B cell (primary cell): ENCODE measurements around the gene RBM7. TPM values are rescaled to one million over a fixed set of nuclear protein-coding genes. Genes with fewer than 3 reads are reported as not detected.

Experiments used
- ATAC-seq: fragments of 200-7000 bp; cut with Tn5 transposase; one replicate; pipeline ENCODE4 v1.10.0; 2021; ENCODE audit warnings: low read depth, mild to moderate bottlenecking, moderate number of reproducible peaks, moderate library complexity
- CTCF ChIA-PET: fragments of 350-600 bp; sonication (Branson Sonifier 250); formaldehyde crosslinking; loops from one replicate; lab custom pipeline; 2021; ENCODE audit warnings: antibody characterized with exemption, inconsistent platforms; lab: Charles Lee
- POLR2A ChIA-PET: fragments of 350-600 bp; sonication (Branson Sonifier 250); formaldehyde crosslinking; loops from one replicate; lab custom pipeline; 2021; ENCODE audit warnings: antibody characterized with exemption; lab: Charles Lee
- DNase-seq: peaks from one replicate; pipeline ENCODE4 v3.0.0; 2013
- H2AFZ ChIP-seq: 2 replicates; pipeline ENCODE4 v1.6.1; 2012; ENCODE audit warnings: mild to moderate bottlenecking, low read depth, low read length; ENCODE audit not compliant: insufficient read depth, poor library complexity, severe bottlenecking
- H3K27ac ChIP-seq, 2 donors: 1 replicate in 1 of 2; 2 replicates in 1 of 2; pipeline ENCODE4 v1.5.1; 2012 to 2013; ENCODE audit warnings: low read length in 2 of 2, mild to moderate bottlenecking in 2 of 2, moderate library complexity in 1 of 2
- H3K27me3 ChIP-seq, 4 experiments: fragments of 200-600 bp in 1 of 4; sonication (generic) in 1 of 4; replicated peaks in 1 of 4; 1 replicate in 2 of 4; 2 replicates in 2 of 4; pipeline versions ENCODE4 v1.6.1 to v1.7.0; 2013 to 2016; ENCODE audit warnings: low read length in 3 of 4, mild to moderate bottlenecking in 2 of 4, mixed read lengths in 1 of 4, moderate library complexity in 1 of 4; ENCODE audit not compliant: insufficient read depth in 4 of 4, control insufficient read depth in 3 of 4; ENCODE audit errors: control extremely low read depth in 1 of 4
- H3K36me3 ChIP-seq, 2 experiments: replicated peaks in 1 of 2; 1 replicate in 1 of 2; 2 replicates in 1 of 2; pipeline versions ENCODE4 v1.6.1 to v1.7.1; 2013; ENCODE audit warnings: low read length in 1 of 2; ENCODE audit not compliant: insufficient read depth in 2 of 2, control insufficient read depth in 1 of 2; ENCODE audit errors: control extremely low read depth in 1 of 2, extremely low read depth in 1 of 2
- H3K4me1 ChIP-seq, 2 donors: fragments of 200-600 bp in 1 of 2; sonication (generic) in 1 of 2; 1 replicate in 1 of 2; 2 replicates in 1 of 2; pipeline versions ENCODE4 v1.5.1 to v1.6.1; 2013 to 2017; ENCODE audit warnings: low read length in 2 of 2; ENCODE audit not compliant: control insufficient read depth in 2 of 2, insufficient read depth in 2 of 2
- H3K4me2 ChIP-seq: replicated peaks from 2 replicates; pipeline ENCODE3; 2012; ENCODE audit warnings: mild to moderate bottlenecking, low read depth, low read length; ENCODE audit not compliant: poor library complexity, severe bottlenecking
- H3K4me3 ChIP-seq, 5 experiments: fragments of 200-600 bp in 1 of 5; sonication (generic) in 1 of 5; 1 replicate in 3 of 5; 2 replicates in 2 of 5; pipeline versions ENCODE4 v1.5.1 to v1.7.0; 2011 to 2016; ENCODE audit warnings: low read length in 4 of 5, mild to moderate bottlenecking in 4 of 5, low read depth in 2 of 5, control low read depth in 1 of 5, moderate library complexity in 1 of 5; ENCODE audit not compliant: insufficient read depth in 1 of 5; ENCODE audit errors: control extremely low read depth in 1 of 5, extremely low read depth in 1 of 5
- H3K79me2 ChIP-seq: fragments of 200-600 bp; sonication (generic); one replicate; pipeline ENCODE4 v1.6.0; 2016; ENCODE audit warnings: low read length; ENCODE audit not compliant: control insufficient read depth, insufficient read depth
- H3K9ac ChIP-seq: fragments of 200-600 bp; sonication (generic); 2 replicates; pipeline ENCODE4 v1.6.1; 2017; ENCODE audit warnings: mild to moderate bottlenecking, low read length, moderate library complexity
- H3K9me3 ChIP-seq, 3 donors: one replicate each; pipeline versions ENCODE4 v1.6.1 to v1.7.1; 2013; ENCODE audit warnings: low read length in 2 of 3; ENCODE audit not compliant: control insufficient read depth in 2 of 3, insufficient read depth in 1 of 3; ENCODE audit errors: control extremely low read depth in 1 of 3
- H4K20me1 ChIP-seq: 2 replicates; pipeline ENCODE4 v1.6.0; 2012; ENCODE audit warnings: mild to moderate bottlenecking, low read length; ENCODE audit not compliant: insufficient read depth, control insufficient read depth, poor library complexity, severe bottlenecking
- H3K27ac Mint-ChIP-seq: one replicate; pipeline ENCODE4 v1.8.0; 2021; ENCODE audit warnings: mixed read lengths
- H3K27me3 Mint-ChIP-seq: one replicate; pipeline ENCODE4 v1.8.0; 2021; ENCODE audit warnings: mixed read lengths
- H3K4me1 Mint-ChIP-seq: one replicate; pipeline ENCODE4 v1.8.0; 2021; ENCODE audit warnings: mixed read lengths
- H3K4me3 Mint-ChIP-seq: one replicate; pipeline ENCODE4 v1.8.0; 2021; ENCODE audit warnings: mixed read lengths
- H3K9me3 Mint-ChIP-seq: one replicate; pipeline ENCODE4 v1.8.0; 2022; ENCODE audit warnings: mixed read lengths; ENCODE audit not compliant: insufficient read depth
- EZH2 ChIP-seq: IDR thresholded peaks from 2 replicates; pipeline ENCODE4 v1.6.1; 2012; ENCODE audit warnings: borderline replicate concordance, low read depth, mild to moderate bottlenecking, moderate library complexity, low read length; ENCODE audit not compliant: insufficient read depth, poor library complexity, severe bottlenecking
- WGBS: methylation state at CpG from one replicate; pipeline ENCODE4 v1.1.5; 2013; ENCODE audit warnings: missing lambda C conversion rate; ENCODE audit not compliant: insufficient coverage; 5-methylcytosine and 5-hydroxymethylcytosine counted together
- intact Hi-C: fragments of 100-400 bp; cut with micrococcal nuclease; formaldehyde crosslinking; loops from one replicate; pipeline ENCODE4 v1.10.0; 2022
- polyA plus RNA-seq: library from polyadenylated mRNA; depleted of rRNA; stranded (reverse); fragments of >200 nt; gene quantifications from 2 replicates; pipeline ENCODE4 v1.2.3, GENCODE V29; 2012
- total RNA-seq, 2 donors: library from RNA; stranded (reverse); fragments of 120-200 nt in 1 of 2; gene quantifications; 1 replicate in 1 of 2; 2 replicates in 1 of 2; pipeline versions ENCODE4 v1.2.3 to v1.2.4, GENCODE V29; 2013 to 2022
- TF ChIP-seq, protein P1 (sequence below): fragments of 200-600 bp; IDR thresholded peaks from one replicate; pipeline ENCODE4 v1.8.0; 2022; ENCODE audit warnings: antibody characterized with exemption, mild to moderate bottlenecking

The RBM7 gene
- total and polyA plus RNA-seq, 2 donors (not counting 1 experiment from before 2014, with no cell fraction given) = 26.3 to 36.1 TPM

DNA sequence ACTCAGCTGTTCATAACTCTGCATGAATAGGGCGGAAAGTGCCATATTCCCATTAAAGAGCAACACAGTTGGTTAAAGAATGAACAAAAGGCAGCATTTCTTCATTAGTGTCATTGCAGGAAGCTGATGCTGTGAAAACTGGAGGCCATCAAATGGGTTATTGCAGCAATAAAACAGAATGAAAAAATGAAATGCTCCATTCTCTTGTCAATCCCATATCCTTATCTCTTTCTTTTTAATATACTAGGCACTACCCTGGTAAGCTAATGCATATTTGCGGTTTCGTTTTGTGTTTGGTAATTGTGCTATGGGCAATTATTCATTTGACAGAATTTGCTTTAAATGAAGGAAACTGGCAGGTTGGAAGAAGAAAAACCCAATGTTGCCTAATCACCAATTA is 25.4 kb upstream of the RBM7 start:
- Mint-ChIP-seq H3K27ac (no peak overlapping the region), H3K9me3 (no peaks in the 10 kb centered on the region), H3K27me3 (peaks cover 46% of the 10 kb centered on the region), H3K4me3 (no peak overlapping the region), H3K4me1 (no peaks in the 10 kb centered on the region)
- H3K27ac ChIP-seq = no peak overlapping the region
- no peaks in the 10 kb centered on the region for H3K4me1 ChIP-seq
- CTCF ChIA-PET = no interaction called here
- intact Hi-C loops = no loop called here
- no peak overlapping the region for H2AFZ ChIP-seq
- POLR2A ChIA-PET = no interaction called here
- H3K9ac ChIP-seq = no peak overlapping the region
- H4K20me1 ChIP-seq = no peaks in the 10 kb centered on the region
- peaks cover 0 to 18% (median 3%) of the 10 kb centered on the region in 4 experiments for H3K27me3 ChIP-seq
- no peak for TF ChIP-seq EZH2
- TF ChIP-seq, protein P1, sequence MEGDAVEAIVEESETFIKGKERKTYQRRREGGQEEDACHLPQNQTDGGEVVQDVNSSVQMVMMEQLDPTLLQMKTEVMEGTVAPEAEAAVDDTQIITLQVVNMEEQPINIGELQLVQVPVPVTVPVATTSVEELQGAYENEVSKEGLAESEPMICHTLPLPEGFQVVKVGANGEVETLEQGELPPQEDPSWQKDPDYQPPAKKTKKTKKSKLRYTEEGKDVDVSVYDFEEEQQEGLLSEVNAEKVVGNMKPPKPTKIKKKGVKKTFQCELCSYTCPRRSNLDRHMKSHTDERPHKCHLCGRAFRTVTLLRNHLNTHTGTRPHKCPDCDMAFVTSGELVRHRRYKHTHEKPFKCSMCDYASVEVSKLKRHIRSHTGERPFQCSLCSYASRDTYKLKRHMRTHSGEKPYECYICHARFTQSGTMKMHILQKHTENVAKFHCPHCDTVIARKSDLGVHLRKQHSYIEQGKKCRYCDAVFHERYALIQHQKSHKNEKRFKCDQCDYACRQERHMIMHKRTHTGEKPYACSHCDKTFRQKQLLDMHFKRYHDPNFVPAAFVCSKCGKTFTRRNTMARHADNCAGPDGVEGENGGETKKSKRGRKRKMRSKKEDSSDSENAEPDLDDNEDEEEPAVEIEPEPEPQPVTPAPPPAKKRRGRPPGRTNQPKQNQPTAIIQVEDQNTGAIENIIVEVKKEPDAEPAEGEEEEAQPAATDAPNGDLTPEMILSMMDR = no peak
- H3K4me2 ChIP-seq = no peak overlapping the region
- no peaks in the 10 kb centered on the region for H3K36me3 ChIP-seq
- ATAC-seq (no peak), DNase-seq (no peak)
- 100% methylated on average over 1 of the region's 3 CpGs for WGBS
- H3K79me2 ChIP-seq = no peaks in the 10 kb centered on the region
- no peak overlapping the region for H3K4me3 ChIP-seq
- no peaks in the 10 kb centered on the region for H3K9me3 ChIP-seq

DNA sequence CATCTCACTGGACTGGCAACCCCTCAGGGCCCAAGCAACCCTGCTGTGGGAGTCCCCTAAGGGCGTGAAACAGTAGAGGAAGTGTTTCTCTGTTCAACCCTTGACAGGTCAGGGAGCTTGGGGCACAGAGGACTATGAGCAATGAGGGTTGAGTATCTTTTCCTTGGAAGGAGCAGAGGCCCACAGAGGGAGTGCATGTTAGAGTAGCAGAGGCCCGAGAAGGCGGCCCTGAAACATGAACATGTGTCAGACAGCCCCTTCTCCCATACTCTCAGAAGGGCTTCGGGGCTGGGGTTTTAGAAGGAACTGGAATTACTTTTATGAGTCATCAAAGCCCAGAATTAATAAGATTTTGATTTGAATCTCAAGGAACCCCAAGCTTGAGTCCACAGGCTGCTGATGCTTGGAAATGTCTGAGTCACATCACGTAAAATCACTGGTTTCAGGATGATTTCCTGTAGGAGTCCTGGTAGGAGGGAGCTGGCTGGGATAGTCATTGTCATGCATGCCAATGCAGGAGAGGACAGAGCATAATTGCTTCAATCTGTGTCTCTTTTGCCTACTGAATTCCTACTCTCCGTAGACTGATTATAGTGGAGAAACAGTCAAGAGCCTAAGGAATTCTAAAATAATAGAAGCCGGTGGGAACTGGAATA is 22.7 kb upstream of the RBM7 start:
- Mint-ChIP-seq H3K4me3 (no peak overlapping the region), H3K9me3 (no peaks in the 10 kb centered on the region), H3K27me3 (peaks cover 45% of the 10 kb centered on the region), H3K27ac (no peak overlapping the region), H3K4me1 (no peaks in the 10 kb centered on the region)
- Histone ChIP-seq H3K27me3 (peaks cover 0 to 11% (median 5%) of the 10 kb centered on the region in 4 experiments), H3K36me3 (no peaks in the 10 kb centered on the region), H3K79me2 (no peaks in the 10 kb centered on the region), H3K4me2 (no peak overlapping the region), H4K20me1 (no peaks in the 10 kb centered on the region), H3K4me3 (no peak overlapping the region), H2AFZ (no peak overlapping the region), H3K4me1 (no peaks in the 10 kb centered on the region), H3K27ac (no peak overlapping the region), H3K9me3 (peaks cover 0 to 3% (median 0%) of the 10 kb centered on the region in 3 donors), H3K9ac (no peak overlapping the region)
- 85% methylated on average over 3 of the region's 7 CpGs for WGBS
- CTCF ChIA-PET = no interaction called here
- POLR2A ChIA-PET = no interaction called here
- intact Hi-C loops = no loop called here
- TF ChIP-seq EZH2 = no peak
- TF ChIP-seq, protein P1 = no peak
- ATAC-seq (no peak), DNase-seq (no peak)
